ENCODE results near the gene TBX4. TPM values are rescaled to one million over a fixed set of nuclear protein-coding genes. Genes with fewer than 3 reads are reported as not detected.

The TBX4 gene
- total RNA-seq, 4 donors from 2014 or later: 0.54 TPM; not detected in 3

- H3K4me3 ChIP-seq (replicated peaks in 1 of 3): no peak overlapping the region
- H3K4me1 ChIP-seq: peaks cover 4 to 31% of the 10 kb centered on the region in 2 donors
- no peaks in the 10 kb centered on the region for H3K9me3 ChIP-seq
- intact Hi-C loops (cut with DNase I): no loop called here
- no peak overlapping the region for H3K27ac ChIP-seq
- DNase-seq: no peak
- no peaks in the 10 kb centered on the region for H3K36me3 ChIP-seq
- 70 to 78% methylated on average over 4 of the region's 4 CpGs for whole genome bisulfite sequencing, 2 donors
- H3K27me3 ChIP-seq: peaks cover 57% of the 10 kb centered on the region
- TF ChIP-seq POLR2A (IDR thresholded peaks at IDR 0.05): no peak
- no peak for TF ChIP-seq CTCF (IDR thresholded peaks at IDR 0.05)
Measured at GRCh38 chr17:61459142-61459809, 7.1 kb downstream of the TBX4 start.

- Histone ChIP-seq H3K27me3 (peaks cover 49% of the 10 kb centered on the region), H3K36me3 (no peaks in the 10 kb centered on the region), H3K4me1 (peaks cover 0 to 22% of the 10 kb centered on the region in 2 donors), H3K4me3 (replicated peaks in 1 of 3) (no peak overlapping the region), H3K27ac (no peak overlapping the region), H3K9me3 (no peaks in the 10 kb centered on the region)
- WGBS, 2 donors: 65 to 76% methylated on average over 9 of the region's 9 CpGs
- no peak for TF ChIP-seq CTCF (IDR thresholded peaks at IDR 0.05)
- TF ChIP-seq POLR2A (IDR thresholded peaks at IDR 0.05): no peak
- intact Hi-C loops (cut with DNase I): no loop called here
- no peak for DNase-seq
Measured at GRCh38 chr17:61459939-61460718, 7.9 kb downstream of the TBX4 start.

GRCh38 chr17:61460796-61461585 is 8.8 kb downstream of the TBX4 start:
- Histone ChIP-seq H3K27me3 (peaks cover 40% of the 10 kb centered on the region), H3K4me1 (peaks cover 0 to 22% of the 10 kb centered on the region in 2 donors), H3K9me3 (no peaks in the 10 kb centered on the region), H3K36me3 (no peaks in the 10 kb centered on the region), H3K4me3 (replicated peaks in 1 of 3) (no peak overlapping the region), H3K27ac (no peak overlapping the region)
- 26 to 29% methylated on average over 12 of the region's 12 CpGs for WGBS, 2 donors
- no peak for DNase-seq
- TF ChIP-seq POLR2A (IDR thresholded peaks at IDR 0.05) (no peak), CTCF (IDR thresholded peaks at IDR 0.05) (no peak)
- intact Hi-C loops (cut with DNase I): no loop called here

- Histone ChIP-seq H3K9me3 (no peaks in the 10 kb centered on the region), H3K36me3 (no peaks in the 10 kb centered on the region), H3K27ac (no peak overlapping the region), H3K4me1 (peaks cover 0 to 22% of the 10 kb centered on the region in 2 donors), H3K4me3 (replicated peaks in 1 of 3) (no peak overlapping the region), H3K27me3 (peaks cover 38% of the 10 kb centered on the region)
- no peak for DNase-seq
- intact Hi-C loops (cut with DNase I): no loop called here
- WGBS, 2 donors: 17 to 20% methylated on average over 4 to 7 of the region's 7 CpGs
- TF ChIP-seq CTCF (IDR thresholded peaks at IDR 0.05): no peak
Measured at GRCh38 chr17:61461586-61461966, 9.4 kb downstream of the TBX4 start.

All from thyroid gland (tissue), 4 donors.